GM23338 (cell line): Measurements from ENCODE around the gene MOV10. TPM values are rescaled to one million over a fixed set of nuclear protein-coding genes. Genes with fewer than 3 reads are reported as not detected.

Experiments used
- ATAC-seq: fragments of 200-7000 bp; cut with Tn5 transposase; 3 replicates; pipeline ENCODE4 v1.9.1; 2020
- DNase-seq: peaks from one replicate; pipeline ENCODE4 v3.0.0-alpha.2; 2015; ENCODE audit warnings: low spot score
- H2AFZ ChIP-seq: fragments of 200-600 bp; sonication (generic); 2 replicates; pipeline ENCODE4 v1.8.0; 2016; ENCODE audit warnings: antibody characterized with exemption, mild to moderate bottlenecking, moderate library complexity
- H3F3A ChIP-seq: fragments of 200-600 bp; sonication (generic); replicated peaks from 2 replicates; pipeline ENCODE4 v1.8.0; 2017; ENCODE audit warnings: antibody characterized with exemption, mixed run types, low read depth
- H3K27ac ChIP-seq: fragments of 200-600 bp; sonication (generic); 2 replicates; pipeline ENCODE4 v1.6.1; 2016; ENCODE audit warnings: low read depth
- H3K27me3 ChIP-seq: fragments of 200-600 bp; sonication (generic); 2 replicates; pipeline ENCODE4 v1.8.0; 2016; ENCODE audit warnings: mild to moderate bottlenecking, mixed run types, moderate library complexity; ENCODE audit not compliant: insufficient read depth
- H3K36me3 ChIP-seq: fragments of 200-600 bp; sonication (generic); 2 replicates; pipeline ENCODE4 v1.8.0; 2016; ENCODE audit warnings: mild to moderate bottlenecking; ENCODE audit not compliant: insufficient read depth
- H3K4me1 ChIP-seq: fragments of 200-600 bp; sonication (generic); 2 replicates; pipeline ENCODE4 v1.8.0; 2016; ENCODE audit warnings: mild to moderate bottlenecking, moderate library complexity; ENCODE audit not compliant: insufficient read depth
- H3K4me2 ChIP-seq: fragments of 200-600 bp; sonication (generic); 2 replicates; pipeline ENCODE4 v1.7.1; 2017; ENCODE audit warnings: mixed run types
- H3K4me3 ChIP-seq: fragments of 200-600 bp; sonication (generic); 2 replicates; pipeline ENCODE4 v1.6.1; 2016; ENCODE audit warnings: mixed run types
- H3K79me2 ChIP-seq: fragments of 200-600 bp; sonication (generic); replicated peaks from 2 replicates; pipeline ENCODE4 v1.8.0; 2017; ENCODE audit warnings: mild to moderate bottlenecking; ENCODE audit not compliant: insufficient read depth
- H3K9me2 ChIP-seq: fragments of 200-600 bp; sonication (generic); 2 replicates; pipeline ENCODE4 v1.8.0; 2017; ENCODE audit not compliant: insufficient read depth
- H4K20me1 ChIP-seq: fragments of 200-600 bp; sonication (generic); replicated peaks from 2 replicates; pipeline ENCODE4 v1.8.0; 2017; ENCODE audit warnings: mild to moderate bottlenecking; ENCODE audit not compliant: insufficient read depth
- H3K27ac Mint-ChIP-seq: 2 replicates; pipeline ENCODE4 v1.8.0; 2020; ENCODE audit warnings: inconsistent platforms, mild to moderate bottlenecking, moderate library complexity, mixed read lengths
- H3K27me3 Mint-ChIP-seq: 3 replicates; pipeline ENCODE4 v1.8.0; 2022; ENCODE audit warnings: low read depth, mild to moderate bottlenecking, moderate library complexity, mixed read lengths, inconsistent platforms; ENCODE audit not compliant: insufficient read depth, poor library complexity
- H3K36me3 Mint-ChIP-seq: 3 replicates; pipeline ENCODE4 v1.8.0; 2021; ENCODE audit warnings: low read depth, mild to moderate bottlenecking, inconsistent platforms, moderate library complexity, mixed read lengths
- H3K4me1 Mint-ChIP-seq: 3 replicates; pipeline ENCODE4 v1.8.0; 2020; ENCODE audit warnings: mild to moderate bottlenecking, inconsistent platforms, mixed read lengths
- H3K4me3 Mint-ChIP-seq: 3 replicates; pipeline ENCODE4 v1.8.0; 2021; ENCODE audit warnings: moderate library complexity, mild to moderate bottlenecking, inconsistent platforms, mixed read lengths
- H3K9me3 Mint-ChIP-seq: 3 replicates; pipeline ENCODE4 v1.8.0; 2020; ENCODE audit warnings: moderate library complexity, mild to moderate bottlenecking, inconsistent platforms, mixed read lengths
- CREB1 ChIP-seq: fragments of 250-450 bp; sonication (Bioruptor Pico); IDR thresholded peaks from 2 replicates; pipeline ENCODE4 v1.5.0; 2020; ENCODE audit warnings: low read depth, mild to moderate bottlenecking, moderate library complexity
- ETS1 ChIP-seq: IDR thresholded peaks from 2 replicates; pipeline ENCODE4 v1.6.1; 2016; ENCODE audit warnings: antibody characterized with exemption
- EZH2 ChIP-seq: fragments of 200-600 bp; sonication (generic); IDR thresholded peaks from one replicate; pipeline ENCODE4 v1.8.0; 2017; ENCODE audit warnings: antibody characterized with exemption, mild to moderate bottlenecking, low read depth; ENCODE audit not compliant: unreplicated experiment
- EZH2phosphoT487 ChIP-seq: fragments of 200-600 bp; sonication (generic); IDR thresholded peaks from one replicate; pipeline ENCODE4 v1.8.1; 2018; ENCODE audit warnings: antibody characterized with exemption; ENCODE audit not compliant: unreplicated experiment
- JUNB ChIP-seq: IDR thresholded peaks from one replicate; pipeline ENCODE4 v1.6.1; 2016; ENCODE audit warnings: antibody characterized with exemption; ENCODE audit not compliant: unreplicated experiment
- NANOG ChIP-seq: IDR thresholded peaks from 2 replicates; pipeline ENCODE4 v1.6.1; 2016; ENCODE audit warnings: antibody characterized with exemption, borderline replicate concordance
- POLR2AphosphoS5 ChIP-seq: IDR thresholded peaks from 2 replicates; pipeline ENCODE4 v1.6.1; 2016; ENCODE audit warnings: antibody characterized with exemption, low read depth
- REST ChIP-seq: IDR thresholded peaks from one replicate; pipeline ENCODE4 v1.6.1; 2018; ENCODE audit warnings: antibody characterized with exemption; ENCODE audit not compliant: unreplicated experiment
- STAT1 ChIP-seq: IDR thresholded peaks from one replicate; pipeline ENCODE4 v1.6.1; 2016; ENCODE audit warnings: antibody characterized with exemption; ENCODE audit not compliant: unreplicated experiment
- ZNF114 ChIP-seq: fragments of 250-450 bp; sonication (Bioruptor Pico); IDR thresholded peaks from 2 replicates; pipeline ENCODE4 v1.5.0; 2020; ENCODE audit warnings: mild to moderate bottlenecking, moderate library complexity
- ZNF331 ChIP-seq: fragments of 250-450 bp; sonication (Bioruptor Pico); IDR thresholded peaks from 2 replicates; pipeline ENCODE4 v1.5.0; 2020; ENCODE audit warnings: low read depth, mild to moderate bottlenecking, moderate library complexity
- polyA plus RNA-seq: library from polyadenylated mRNA; unstranded; fragments of >200 nt; fragmentation: Nextera tagmentation; extraction: Ambion mirVana; gene quantifications from 2 replicates; pipeline ENCODE4 v1.2.1, GENCODE V29; 2016
- total RNA-seq: library from RNA; depleted of rRNA; stranded (reverse); fragments of >200 nt; shearing (Covaris generic); gene quantifications from 2 replicates; pipeline ENCODE4 v1.2.3, GENCODE V29; 2014
- TF ChIP-seq, protein P1 (sequence below), 2 experiments: fragments of 200-600 bp in 1 of 2; sonication (generic) in 1 of 2; conservative IDR thresholded peaks; 2 replicates each; pipeline versions ENCODE4 v1.5.1 to v1.6.1; 2016 to 2017; ENCODE audit warnings: antibody characterized with exemption in 2 of 2, low read depth in 2 of 2, mild to moderate bottlenecking in 2 of 2, moderate library complexity in 1 of 2

MOV10 gene
- total and polyA plus RNA-seq, 2 experiments from 2014 or later = 53.6 to 77.6 TPM

- TF ChIP-seq ZNF114 (CRISPR knock-in tag) (no peak), REST (no peak), POLR2AphosphoS5 (no peak), EZH2phosphoT487 (no peak), JUNB (no peak), STAT1 (no peak)
Measured at GRCh38 chr1:112694363-112694929, 20.0 kb downstream of the MOV10 start (continued).

- Histone ChIP-seq H3K27ac (no peak overlapping the region), H3K4me3 (no peak overlapping the region), H3K4me2 (no peak overlapping the region), H3K36me3 (no peaks in the 10 kb centered on the region; the same call in none of the 2 replicates), H3K79me2 (no peaks in the 10 kb centered on the region), H2AFZ (no peak overlapping the region), H3K9me2 (no peaks in the 10 kb centered on the region), H3F3A (0 out of 2 replicates have a peak, but pooled peaks cover 3% of the 10 kb centered on the region), H3K27me3 (0 out of 2 replicates have a peak, but pooled peaks cover 4% of the 10 kb centered on the region), H4K20me1 (peaks cover 7% of the 10 kb centered on the region), H3K4me1 (peaks cover 14% of the 10 kb centered on the region)
- Mint-ChIP-seq H3K4me3 (no peak overlapping the region), H3K36me3 (peaks cover 69% of the 10 kb centered on the region), H3K9me3 (no peaks in the 10 kb centered on the region), H3K27ac (no peak overlapping the region), H3K4me1 (peaks cover 33% of the 10 kb centered on the region), H3K27me3 (peaks cover 21% of the 10 kb centered on the region)
- DNase-seq = no peak
- no peak for ATAC-seq
- TF ChIP-seq REST = no peak
- no peak for TF ChIP-seq NANOG
- TF ChIP-seq, protein P1, sequence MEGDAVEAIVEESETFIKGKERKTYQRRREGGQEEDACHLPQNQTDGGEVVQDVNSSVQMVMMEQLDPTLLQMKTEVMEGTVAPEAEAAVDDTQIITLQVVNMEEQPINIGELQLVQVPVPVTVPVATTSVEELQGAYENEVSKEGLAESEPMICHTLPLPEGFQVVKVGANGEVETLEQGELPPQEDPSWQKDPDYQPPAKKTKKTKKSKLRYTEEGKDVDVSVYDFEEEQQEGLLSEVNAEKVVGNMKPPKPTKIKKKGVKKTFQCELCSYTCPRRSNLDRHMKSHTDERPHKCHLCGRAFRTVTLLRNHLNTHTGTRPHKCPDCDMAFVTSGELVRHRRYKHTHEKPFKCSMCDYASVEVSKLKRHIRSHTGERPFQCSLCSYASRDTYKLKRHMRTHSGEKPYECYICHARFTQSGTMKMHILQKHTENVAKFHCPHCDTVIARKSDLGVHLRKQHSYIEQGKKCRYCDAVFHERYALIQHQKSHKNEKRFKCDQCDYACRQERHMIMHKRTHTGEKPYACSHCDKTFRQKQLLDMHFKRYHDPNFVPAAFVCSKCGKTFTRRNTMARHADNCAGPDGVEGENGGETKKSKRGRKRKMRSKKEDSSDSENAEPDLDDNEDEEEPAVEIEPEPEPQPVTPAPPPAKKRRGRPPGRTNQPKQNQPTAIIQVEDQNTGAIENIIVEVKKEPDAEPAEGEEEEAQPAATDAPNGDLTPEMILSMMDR (conservative IDR thresholded peaks at IDR 0.05; ENCODE audit: low read depth in 2 of 2) = no peak
- no peak for TF ChIP-seq ZNF114 (CRISPR knock-in tag)
- TF ChIP-seq EZH2 = no peak
- no peak for TF ChIP-seq POLR2AphosphoS5
- no peak for TF ChIP-seq STAT1
- TF ChIP-seq ETS1 = no peak
- no peak for TF ChIP-seq ZNF331 (CRISPR knock-in tag)
- TF ChIP-seq JUNB = no peak
- TF ChIP-seq CREB1 (CRISPR knock-in tag) = no peak
Measured at GRCh38 chr1:112695276-112695675, 20.8 kb downstream of the MOV10 start.
